CD14-positive monocyte (primary cell): Measurements from ENCODE around the gene MRPS2. TPM values are rescaled to one million over a fixed set of nuclear protein-coding genes. Genes with fewer than 3 reads are reported as not detected.

Source experiments
- DNase-seq, 3 donors: peaks; one replicate each; pipeline ENCODE4 v3.0.0-alpha.2; 2011 to 2022
- H2AFZ ChIP-seq: 2 replicates; pipeline ENCODE4 v1.6.0; 2012; ENCODE audit warnings: mild to moderate bottlenecking, low read depth, low read length, inconsistent platforms; ENCODE audit not compliant: insufficient read depth, poor library complexity, severe bottlenecking
- H3K27ac ChIP-seq, 2 donors: 1 replicate in 1 of 2; 2 replicates in 1 of 2; pipeline ENCODE4 v1.5.1; 2012 to 2013; ENCODE audit warnings: low read length in 2 of 2, control low read depth in 1 of 2, inconsistent platforms in 1 of 2, low read depth in 1 of 2, mild to moderate bottlenecking in 1 of 2
- H3K27me3 ChIP-seq, 2 donors: one replicate each; pipeline versions ENCODE4 v1.6.0 to v1.6.1; 2011 to 2013; ENCODE audit warnings: low read length in 2 of 2; ENCODE audit not compliant: control insufficient read depth in 2 of 2, insufficient read depth in 2 of 2
- H3K36me3 ChIP-seq, 2 donors: replicated peaks in 1 of 2; 1 replicate in 1 of 2; 2 replicates in 1 of 2; pipeline versions ENCODE4 v1.5.1 to v1.6.1; 2012 to 2013; ENCODE audit warnings: low read length in 2 of 2, control low read depth in 1 of 2, inconsistent platforms in 1 of 2, mild to moderate bottlenecking in 1 of 2; ENCODE audit not compliant: insufficient read depth in 2 of 2, control insufficient read depth in 1 of 2
- H3K4me1 ChIP-seq, 2 donors: 1 replicate in 1 of 2; 2 replicates in 1 of 2; pipeline versions ENCODE4 v1.5.1 to v1.6.1; 2012 to 2013; ENCODE audit warnings: low read length in 2 of 2, control low read depth in 1 of 2, inconsistent platforms in 1 of 2, mild to moderate bottlenecking in 1 of 2, moderate library complexity in 1 of 2; ENCODE audit not compliant: insufficient read depth in 2 of 2, control insufficient read depth in 1 of 2
- H3K4me2 ChIP-seq: replicated peaks from 2 replicates; pipeline ENCODE3; 2012; ENCODE audit warnings: low read length, moderate library complexity, mild to moderate bottlenecking; ENCODE audit not compliant: poor library complexity, severe bottlenecking; ENCODE audit errors: extremely low read depth
- H3K4me3 ChIP-seq, 3 experiments: fragments of 200-600 bp in 1 of 3; sonication (generic) in 1 of 3; replicated peaks in 1 of 3; 1 replicate in 2 of 3; 2 replicates in 1 of 3; pipeline ENCODE4 v1.5.1; 2011 to 2013; ENCODE audit warnings: low read length in 3 of 3, mild to moderate bottlenecking in 3 of 3, control low read depth in 2 of 3, low read depth in 2 of 3, inconsistent platforms in 1 of 3, moderate library complexity in 1 of 3
- H3K79me2 ChIP-seq: 2 replicates; pipeline ENCODE4 v1.6.0; 2012; ENCODE audit warnings: mild to moderate bottlenecking, control low read depth, inconsistent platforms, low read length, moderate library complexity; ENCODE audit not compliant: insufficient read depth
- H3K9ac ChIP-seq: 2 replicates; pipeline ENCODE4 v1.6.0; 2017; ENCODE audit warnings: low read length, mild to moderate bottlenecking; ENCODE audit not compliant: insufficient read depth, poor library complexity, severe bottlenecking
- H3K9me3 ChIP-seq, 2 donors: replicated peaks in 1 of 2; 1 replicate in 1 of 2; 2 replicates in 1 of 2; pipeline versions ENCODE4 v1.5.1 to v1.6.1; 2012 to 2013; ENCODE audit warnings: low read length in 2 of 2, control low read depth in 1 of 2; ENCODE audit not compliant: control insufficient read depth in 1 of 2, insufficient read depth in 1 of 2
- H4K20me1 ChIP-seq: 2 replicates; pipeline ENCODE4 v1.6.0; 2012; ENCODE audit warnings: mild to moderate bottlenecking, low read length, control low read depth, moderate library complexity; ENCODE audit not compliant: insufficient read depth
- H3K27ac Mint-ChIP-seq, 7 donors: one replicate each; pipeline ENCODE4 v1.8.0; 2020; ENCODE audit warnings: mild to moderate bottlenecking in 7 of 7, mixed read lengths in 7 of 7, moderate library complexity in 6 of 7, inconsistent platforms in 2 of 7
- H3K27me3 Mint-ChIP-seq, 3 donors: one replicate each; pipeline ENCODE4 v1.8.0; 2021 to 2022; ENCODE audit warnings: low read depth in 3 of 3, mild to moderate bottlenecking in 3 of 3, mixed read lengths in 3 of 3, moderate library complexity in 3 of 3, inconsistent platforms in 1 of 3
- H3K36me3 Mint-ChIP-seq, 2 donors: one replicate each; pipeline ENCODE4 v1.8.0; 2020; ENCODE audit warnings: mixed read lengths in 2 of 2, inconsistent platforms in 1 of 2, mild to moderate bottlenecking in 1 of 2
- H3K4me1 Mint-ChIP-seq: one replicate; pipeline ENCODE4 v1.8.0; 2020; ENCODE audit warnings: mild to moderate bottlenecking, mixed read lengths
- H3K4me3 Mint-ChIP-seq, 2 donors: one replicate each; pipeline ENCODE4 v1.8.0; 2020; ENCODE audit warnings: mild to moderate bottlenecking in 2 of 2, mixed read lengths in 2 of 2, moderate library complexity in 1 of 2
- H3K9me3 Mint-ChIP-seq, 7 donors: one replicate each; pipeline ENCODE4 v1.8.0; 2020 to 2022; ENCODE audit warnings: mixed read lengths in 7 of 7, mild to moderate bottlenecking in 6 of 7, moderate library complexity in 6 of 7, inconsistent platforms in 2 of 7
- CTCF ChIP-seq: fragments of 200-600 bp; IDR thresholded peaks from one replicate; pipeline ENCODE4 v1.8.0; 2022; ENCODE audit warnings: antibody characterized with exemption, mild to moderate bottlenecking
- WGBS: methylation state at CpG from one replicate; pipeline ENCODE4 v1.1.5; 2013; ENCODE audit warnings: missing lambda C conversion rate; ENCODE audit not compliant: insufficient coverage; 5-methylcytosine and 5-hydroxymethylcytosine counted together
- intact Hi-C, 2 donors: fragments of 100-400 bp; cut with micrococcal nuclease; formaldehyde crosslinking; loops; one replicate each; pipeline versions ENCODE4 v1.15.0 to v1.15.1; 2023
- polyA plus RNA-seq, 3 donors: library from polyadenylated mRNA; depleted of rRNA in 1 of 3; unstranded in 2 of 3; stranded (reverse) in 1 of 3; fragments of 300-500 nt in 2 of 3; fragments of >200 nt in 1 of 3; fragmentation: Illumina TruSeq in 2 of 3; gene quantifications; 1 replicate in 2 of 3; 2 replicates in 1 of 3; pipeline ENCODE4 v1.2.3, GENCODE V29; 2012 to 2021

The MRPS2 gene
- polyA plus RNA-seq, 3 donors: 27.9 to 54.4 (median 30.2) TPM

- H4K20me1 ChIP-seq: peaks cover 31% of the 10 kb centered on the region
- peaks cover 2 to 10% (median 9%) of the 10 kb centered on the region in 3 donors for H3K27me3 Mint-ChIP-seq
- peaks cover 17 to 33% of the 10 kb centered on the region in 2 donors for H3K36me3 ChIP-seq
- H3K4me1 Mint-ChIP-seq: peaks cover 21% of the 10 kb centered on the region
- H3K27me3 ChIP-seq: no peaks in the 10 kb centered on the region
- H3K27ac ChIP-seq: no peak overlapping the region
- H3K79me2 ChIP-seq: peaks cover 11% of the 10 kb centered on the region
- no peak overlapping the region for H3K4me3 Mint-ChIP-seq
- H3K36me3 Mint-ChIP-seq: peaks cover 22 to 39% of the 10 kb centered on the region in 2 donors
- WGBS: 96% methylated on average over 34 of the region's 41 CpGs
- H3K4me2 ChIP-seq: no peak overlapping the region
- peak overlapping the region in 2 of 7 donors; percentile 9 to 59 for H3K27ac Mint-ChIP-seq
- no peak overlapping the region for H3K4me3 ChIP-seq
- intact Hi-C loops: no loop called here
- no peak for DNase-seq
- H3K9me3 ChIP-seq: peaks cover 0 to 3% of the 10 kb centered on the region in 2 donors
- H3K9ac ChIP-seq: no peak overlapping the region
- no peak overlapping the region for H2AFZ ChIP-seq
- peaks cover 0 to 7% (median 1%) of the 10 kb centered on the region in 7 donors for H3K9me3 Mint-ChIP-seq
- TF ChIP-seq CTCF: no peak
- peaks cover 22 to 30% of the 10 kb centered on the region in 2 donors for H3K4me1 ChIP-seq
Observed at GRCh38 chr9:135503371-135504261, 3.1 kb downstream of the MRPS2 start.

DNA sequence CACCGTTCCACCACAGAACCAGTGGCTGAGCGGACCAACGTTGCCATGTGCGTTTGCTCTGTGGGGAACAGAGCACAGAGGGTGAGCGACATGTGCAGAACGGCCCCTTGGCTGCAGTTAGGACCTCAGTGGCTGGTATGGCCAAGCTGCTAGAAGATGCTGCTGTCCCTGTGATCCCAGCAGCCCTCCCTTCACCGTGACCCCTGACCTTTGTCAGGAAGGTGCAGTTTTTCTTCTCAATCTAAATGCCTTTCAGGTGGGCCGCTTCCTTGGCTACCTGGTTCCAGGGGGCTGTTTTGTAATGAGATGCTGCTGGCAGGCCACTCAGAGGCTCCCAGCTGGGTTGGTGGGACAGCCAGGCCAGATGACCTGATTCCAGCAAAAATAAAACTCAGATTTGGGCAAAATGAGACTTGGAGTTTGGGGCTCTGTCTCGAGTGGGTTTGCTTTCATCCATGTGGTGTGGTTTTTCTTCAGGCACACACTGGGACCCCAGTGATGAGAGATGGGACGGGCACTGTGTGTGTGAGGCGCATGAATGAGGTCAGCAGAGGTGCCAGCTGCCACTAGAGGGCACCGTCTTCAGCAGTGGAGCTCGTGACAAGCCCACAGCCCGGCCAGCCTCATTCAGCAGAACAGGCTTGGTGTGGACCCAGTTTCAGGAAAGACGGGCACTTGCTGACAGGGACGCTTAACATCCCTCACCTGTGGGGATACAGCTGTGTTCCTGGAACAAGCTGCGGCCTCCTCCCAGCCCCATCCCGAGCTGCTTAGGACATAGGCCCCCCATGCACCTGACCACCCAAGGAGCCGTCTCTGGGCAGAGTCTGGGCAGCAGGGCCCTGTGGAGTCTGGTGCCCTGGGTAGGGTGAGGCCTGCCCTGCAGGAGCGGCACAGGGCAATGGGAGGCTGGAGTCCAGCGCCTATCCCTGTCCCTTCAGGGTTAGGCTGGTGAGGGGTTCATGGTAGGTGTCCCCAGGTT lies 4.1 kb downstream of the MRPS2 start:
- Histone ChIP-seq H3K9me3 (peaks cover 0 to 6% of the 10 kb centered on the region in 2 donors), H3K79me2 (peaks cover 11% of the 10 kb centered on the region), H4K20me1 (peaks cover 31% of the 10 kb centered on the region), H3K27ac (no peak overlapping the region), H3K4me1 (peaks cover 17 to 24% of the 10 kb centered on the region in 2 donors), H3K36me3 (peaks cover 17 to 33% of the 10 kb centered on the region in 2 donors), H3K27me3 (no peaks in the 10 kb centered on the region), H3K4me2 (no peak overlapping the region), H3K9ac (no peak overlapping the region), H2AFZ (no peak overlapping the region), H3K4me3 (no peak overlapping the region)
- Mint-ChIP-seq H3K4me1 (peaks cover 17% of the 10 kb centered on the region), H3K4me3 (no peak overlapping the region), H3K27me3 (peaks cover 1 to 5% (median 2%) of the 10 kb centered on the region in 3 donors), H3K9me3 (peaks cover 0 to 16% (median 9%) of the 10 kb centered on the region in 7 donors), H3K27ac (no peak overlapping the region), H3K36me3 (peaks cover 22 to 39% of the 10 kb centered on the region in 2 donors)
- intact Hi-C loops: no loop called here
- WGBS: 75% methylated on average over 19 of the region's 21 CpGs
- TF ChIP-seq CTCF: peak; percentile 79
- peak; percentile 33 to 53 (median 33) for DNase-seq
